OCI-LY1 (cell line): Measurements from ENCODE around the gene ABCB11.

Experiments
- H2AFZ ChIP-seq: fragments of 200-600 bp; sonication (generic), shearing (Covaris generic); 2 replicates; pipeline ENCODE4 v1.6.0; 2014; ENCODE audit warnings: antibody characterized with exemption, mild to moderate bottlenecking, low read length
- H3F3A ChIP-seq: fragments of 200-600 bp; sonication (generic), shearing (Covaris generic); 2 replicates; pipeline ENCODE4 v1.6.0; 2014; ENCODE audit warnings: mild to moderate bottlenecking, antibody characterized with exemption, low read length, moderate library complexity; ENCODE audit not compliant: insufficient read depth
- H3K27ac ChIP-seq: fragments of 200-600 bp; sonication (generic); 2 replicates; pipeline ENCODE4 v1.5.1; 2014; ENCODE audit warnings: low read length, mixed run types, mild to moderate bottlenecking, low read depth; ENCODE audit not compliant: poor library complexity, severe bottlenecking
- H3K27me3 ChIP-seq: fragments of 200-600 bp; sonication (generic); 2 replicates; pipeline ENCODE4 v1.6.0; 2014; ENCODE audit warnings: antibody characterized with exemption, mild to moderate bottlenecking, low read length, moderate library complexity; ENCODE audit not compliant: insufficient read depth
- H3K36me3 ChIP-seq: fragments of 200-600 bp; sonication (generic); 2 replicates; pipeline ENCODE4 v1.6.1; 2014; ENCODE audit warnings: mild to moderate bottlenecking, antibody characterized with exemption, low read length, moderate library complexity, mixed read lengths; ENCODE audit not compliant: insufficient read depth
- H3K4me1 ChIP-seq: fragments of 200-600 bp; sonication (generic); 2 replicates; pipeline ENCODE4 v1.5.1; 2014; ENCODE audit warnings: mild to moderate bottlenecking, low read length, moderate library complexity; ENCODE audit not compliant: insufficient read depth, severe bottlenecking
- H3K4me2 ChIP-seq: fragments of 200-600 bp; sonication (generic), shearing (Covaris generic); 2 replicates; pipeline ENCODE4 v1.6.1; 2014; ENCODE audit warnings: low read length
- H3K4me3 ChIP-seq: fragments of 200-600 bp; sonication (generic); 2 replicates; pipeline ENCODE4 v1.5.1; 2014; ENCODE audit warnings: low read length, low read depth, mild to moderate bottlenecking, mixed read lengths; ENCODE audit not compliant: poor library complexity, severe bottlenecking
- H3K79me2 ChIP-seq: fragments of 200-600 bp; shearing (Covaris generic); 2 replicates; pipeline ENCODE4 v1.6.1; 2016; ENCODE audit warnings: mixed run types, low read length, mixed read lengths; ENCODE audit not compliant: insufficient read depth
- H3K9ac ChIP-seq: fragments of 200-600 bp; sonication (generic), shearing (Covaris generic); 2 replicates; pipeline ENCODE4 v1.6.1; 2014; ENCODE audit warnings: mild to moderate bottlenecking, low read length, mixed read lengths
- H3K9me2 ChIP-seq: fragments of 200-600 bp; sonication (generic), shearing (Covaris generic); 2 replicates; pipeline ENCODE4 v1.6.1; 2014; ENCODE audit warnings: low read depth, mild to moderate bottlenecking, low read length, mixed read lengths
- H3K9me3 ChIP-seq: fragments of 200-600 bp; shearing (Covaris generic); 2 replicates; pipeline ENCODE4 v1.6.1; 2014; ENCODE audit warnings: low read length, mixed read lengths
- H4K20me1 ChIP-seq: fragments of 200-600 bp; sonication (generic), shearing (Covaris generic); 2 replicates; pipeline ENCODE4 v1.6.0; 2016; ENCODE audit warnings: mild to moderate bottlenecking, low read length; ENCODE audit not compliant: insufficient read depth
- CTCF ChIP-seq: fragments of 200-600 bp; sonication (generic), shearing (Covaris generic); IDR thresholded peaks from 2 replicates; pipeline ENCODE4 v1.5.1; 2017; ENCODE audit warnings: mild to moderate bottlenecking, antibody characterized with exemption, low read length, moderate library complexity, mixed read lengths
- EZH2 ChIP-seq: fragments of 200-600 bp; sonication (generic), shearing (Covaris generic); IDR thresholded peaks from 2 replicates; pipeline ENCODE4 v1.8.0; 2017; ENCODE audit warnings: borderline replicate concordance, mixed run types, mild to moderate bottlenecking, antibody characterized with exemption, low read length, moderate library complexity, mixed read lengths

ABCB11 gene

GRCh38 chr2:168961450-168962229 lies 69.5 kb downstream of the ABCB11 start:
- Histone ChIP-seq H3K27me3 (no peaks in the 10 kb centered on the region), H3K4me3 (no peak overlapping the region), H3K9me2 (no peaks in the 10 kb centered on the region), H3K9ac (no peak overlapping the region), H3K4me1 (no peaks in the 10 kb centered on the region), H3K79me2 (no peaks in the 10 kb centered on the region), H3K27ac (no peak overlapping the region), H3K36me3 (no peaks in the 10 kb centered on the region), H3K9me3 (no peaks in the 10 kb centered on the region), H4K20me1 (no peaks in the 10 kb centered on the region), H3F3A (no peaks in the 10 kb centered on the region), H3K4me2 (no peak overlapping the region), H2AFZ (no peak overlapping the region)
- TF ChIP-seq EZH2 (no peak), CTCF (peak; percentile 76)

GRCh38 chr2:168956392-168956791 lies 74.7 kb downstream of the ABCB11 start:
- Histone ChIP-seq H3K4me1 (no peaks in the 10 kb centered on the region), H3K79me2 (no peaks in the 10 kb centered on the region), H4K20me1 (no peaks in the 10 kb centered on the region), H3K36me3 (no peaks in the 10 kb centered on the region), H3K9me2 (no peaks in the 10 kb centered on the region), H3K27ac (no peak overlapping the region), H3K9me3 (no peaks in the 10 kb centered on the region), H3K4me2 (no peak overlapping the region), H3K9ac (no peak overlapping the region), H2AFZ (no peak overlapping the region), H3F3A (no peaks in the 10 kb centered on the region), H3K4me3 (no peak overlapping the region), H3K27me3 (no peaks in the 10 kb centered on the region)
- TF ChIP-seq CTCF = no peak
- TF ChIP-seq EZH2 = no peak

GRCh38 chr2:168955321-168955720 lies 75.8 kb downstream of the ABCB11 start:
- Histone ChIP-seq H3K9me3 (no peaks in the 10 kb centered on the region), H3K4me2 (no peak overlapping the region), H3K27me3 (no peaks in the 10 kb centered on the region), H4K20me1 (no peaks in the 10 kb centered on the region), H2AFZ (no peak overlapping the region), H3F3A (no peaks in the 10 kb centered on the region), H3K36me3 (no peaks in the 10 kb centered on the region), H3K27ac (no peak overlapping the region), H3K9ac (no peak overlapping the region), H3K9me2 (no peaks in the 10 kb centered on the region), H3K79me2 (no peaks in the 10 kb centered on the region), H3K4me3 (no peak overlapping the region), H3K4me1 (no peaks in the 10 kb centered on the region)
- no peak for TF ChIP-seq CTCF
- TF ChIP-seq EZH2 = no peak
